Suppressor macrophage treated with lipopolysaccharide for 1 hour (primary cell): Measurements from ENCODE around the gene CWF19L2.

Source experiments
- DNase-seq, 3 donors: peaks; one replicate each; pipeline ENCODE4 v3.0.0-alpha.2; 2020 to 2022

Gene CWF19L2

GRCh38 chr11:107282195-107282594 is 175.4 kb downstream of the CWF19L2 start:
- no peak for DNase-seq
